A549 (cell line): ENCODE measurements around the gene PPM1H. TPM values are rescaled to one million over a fixed set of nuclear protein-coding genes. Genes with fewer than 3 reads are reported as not detected.

Experiments used
- ATAC-seq, 2 experiments: fragments of 200-7000 bp in 1 of 2; fragments of >200 bp in 1 of 2; cut with Nextera tagmentation in 1 of 2; cut with Tn5 transposase in 1 of 2; 3 replicates each; pipeline versions ENCODE4 v1.8.0 to v1.9.1; 2018 to 2020; ENCODE audit warnings: mild to moderate bottlenecking in 1 of 2, moderate library complexity in 1 of 2
- CTCF ChIA-PET: fragments of 300-600 bp; sonication (Branson Sonifier 250); formaldehyde crosslinking; extraction: SDS; loops from one replicate; lab custom pipeline; 2021; ENCODE audit warnings: antibody characterized with exemption, inconsistent platforms; lab: Yijun Ruan, JAX
- POLR2A ChIA-PET: fragments of 350-600 bp; formaldehyde crosslinking; extraction: SDS; loops from one replicate; lab custom pipeline; 2021; ENCODE audit warnings: antibody characterized with exemption, inconsistent platforms; lab: Yijun Ruan, JAX
- DNase-seq, 2 experiments: peaks; one replicate each; pipeline versions ENCODE4 v3.0.0 to v3.0.0-alpha.2; 2011 to 2016; ENCODE audit warnings: low read depth in 1 of 2, low spot score in 1 of 2
- FAIRE-seq: peaks from 2 replicates; lab custom pipeline; 2011; peaks lifted over from hg19 to GRCh38; lab: Jason Lieb, UNC
- H3K27ac ChIP-seq, 2 experiments: fragments of >200 bp; sonication (Bioruptor Twin); formaldehyde crosslinking; 3 replicates each; pipeline ENCODE4 v1.5.1; 2016 to 2017
- H3K4me1 ChIP-seq: fragments of >200 bp; sonication (Bioruptor Twin); formaldehyde crosslinking; 3 replicates; pipeline ENCODE4 v1.6.1; 2016
- H3K4me2 ChIP-seq: fragments of >200 bp; sonication (Bioruptor Twin); formaldehyde crosslinking; 3 replicates; pipeline ENCODE4 v1.6.1; 2016
- H3K4me3 ChIP-seq: fragments of >200 bp; sonication (Bioruptor Twin); formaldehyde crosslinking; 3 replicates; pipeline ENCODE4 v1.5.1; 2016
- H3K9me3 ChIP-seq: fragments of >200 bp; sonication (Bioruptor Twin); formaldehyde crosslinking; 3 replicates; pipeline ENCODE4 v1.6.1; 2016
- CHD2 ChIP-seq: fragments of 150-350 bp; IDR thresholded peaks from 2 replicates; pipeline ENCODE4 v1.6.1; 2014; ENCODE audit warnings: low read length; ENCODE audit not compliant: partially characterized antibody
- E2F6 ChIP-seq: IDR thresholded peaks from 2 replicates; pipeline ENCODE4 v1.6.1; 2012; ENCODE audit warnings: low read depth, borderline replicate concordance
- EHMT2 ChIP-seq: fragments of 200-600 bp; sonication (generic); IDR thresholded peaks from 2 replicates; pipeline ENCODE4 v1.6.1; 2016; ENCODE audit warnings: antibody characterized with exemption, low read depth, mild to moderate bottlenecking, moderate library complexity
- ELK1 ChIP-seq: fragments of 150-350 bp; IDR thresholded peaks from 2 replicates; pipeline ENCODE4 v1.6.1; 2014; ENCODE audit warnings: low read depth, mild to moderate bottlenecking, low read length
- ESRRA ChIP-seq: fragments of 150-350 bp; IDR thresholded peaks from 2 replicates; pipeline ENCODE4 v1.6.1; 2014; ENCODE audit warnings: mild to moderate bottlenecking, low read length, borderline replicate concordance
- FOSB ChIP-seq: fragments of 250-450 bp; sonication (Bioruptor Pico); IDR thresholded peaks from 2 replicates; pipeline ENCODE4 v1.5.0; 2020; ENCODE audit warnings: mild to moderate bottlenecking, moderate library complexity
- GATA3 ChIP-seq: IDR thresholded peaks from 2 replicates; pipeline ENCODE4 v1.6.1; 2012; ENCODE audit warnings: borderline replicate concordance
- HDAC2 ChIP-seq: fragments of 200-600 bp; sonication (generic); IDR thresholded peaks from 2 replicates; pipeline ENCODE4 v1.6.1; 2016
- HES2 ChIP-seq: fragments of >200 bp; sonication (Bioruptor Twin); formaldehyde crosslinking; IDR thresholded peaks from 2 replicates; pipeline ENCODE4 v1.6.1; 2016
- HOXA7 ChIP-seq: fragments of 250-450 bp; sonication (Bioruptor Pico); IDR thresholded peaks from 2 replicates; pipeline ENCODE4 v1.5.0; 2020; ENCODE audit warnings: mild to moderate bottlenecking, moderate library complexity
- HOXB5 ChIP-seq: fragments of 250-450 bp; sonication (Bioruptor Pico); IDR thresholded peaks from 2 replicates; pipeline ENCODE4 v1.5.0; 2020; ENCODE audit warnings: mild to moderate bottlenecking, moderate library complexity
- KDM5A ChIP-seq: fragments of 200-600 bp; sonication (generic); IDR thresholded peaks from 2 replicates; pipeline ENCODE4 v1.6.1; 2016; ENCODE audit warnings: antibody characterized with exemption, mild to moderate bottlenecking
- MAFK ChIP-seq: fragments of 450-650 bp; IDR thresholded peaks from 2 replicates; pipeline ENCODE4 v1.6.1; 2014; ENCODE audit not compliant: partially characterized antibody
- MAZ ChIP-seq: fragments of 150-350 bp; IDR thresholded peaks from 2 replicates; pipeline ENCODE4 v1.6.1; 2014; ENCODE audit warnings: antibody characterized with exemption, low read depth, low read length, borderline replicate concordance
- NFE2L2 ChIP-seq: fragments of 150-350 bp; conservative IDR thresholded peaks from 2 replicates; pipeline ENCODE4 v1.6.1; 2014; ENCODE audit warnings: low read length
- PBX3 ChIP-seq: IDR thresholded peaks from 2 replicates; pipeline ENCODE4 v1.6.1; 2012
- RARB ChIP-seq: fragments of 250-450 bp; sonication (Bioruptor Pico); IDR thresholded peaks from 2 replicates; pipeline ENCODE4 v1.8.0; 2021; ENCODE audit warnings: mild to moderate bottlenecking, moderate library complexity
- RCOR1 ChIP-seq: fragments of 150-350 bp; IDR thresholded peaks from 2 replicates; pipeline ENCODE4 v1.6.1; 2014; ENCODE audit warnings: antibody characterized with exemption, low read length, low read depth
- RFX5 ChIP-seq: fragments of 450-650 bp; IDR thresholded peaks from 2 replicates; pipeline ENCODE4 v1.7.1; 2014; ENCODE audit warnings: antibody characterized with exemption, mild to moderate bottlenecking, moderate library complexity
- RNF2 ChIP-seq: fragments of 200-600 bp; sonication (generic); IDR thresholded peaks from 2 replicates; pipeline ENCODE4 v1.6.1; 2016; ENCODE audit warnings: low read depth, mild to moderate bottlenecking, antibody characterized with exemption, moderate library complexity, borderline replicate concordance
- SMC3 ChIP-seq: fragments of >200 bp; sonication (Bioruptor Twin); formaldehyde crosslinking; IDR thresholded peaks from 3 replicates; pipeline ENCODE4 v1.6.1; 2018; ENCODE audit warnings: inconsistent platforms
- TFCP2L1 ChIP-seq: fragments of 250-450 bp; sonication (Bioruptor Pico); IDR thresholded peaks from 2 replicates; pipeline ENCODE4 v1.5.0; 2021; ENCODE audit warnings: mild to moderate bottlenecking
- TP53 ChIP-seq: fragments of 250-450 bp; sonication (Bioruptor Pico); IDR thresholded peaks from 2 replicates; pipeline ENCODE4 v1.5.0; 2021; ENCODE audit warnings: mild to moderate bottlenecking, moderate library complexity
- ZFP36 ChIP-seq: fragments of 450-650 bp; IDR thresholded peaks from 2 replicates; pipeline ENCODE4 v1.6.1; 2014; ENCODE audit warnings: borderline replicate concordance; ENCODE audit not compliant: partially characterized antibody
- ZNF302 ChIP-seq: fragments of 250-450 bp; sonication (Bioruptor Pico); IDR thresholded peaks from 2 replicates; pipeline ENCODE4 v1.9.0; 2021; ENCODE audit warnings: inconsistent platforms, mild to moderate bottlenecking, moderate library complexity
- WGBS: methylation state at CpG from one replicate; pipeline ENCODE4 v1.1.6; 2017; ENCODE audit errors: missing lambda C conversion rate; 5-methylcytosine and 5-hydroxymethylcytosine counted together
- polyA plus RNA-seq, 4 experiments: library from polyadenylated mRNA; depleted of rRNA in 3 of 4; stranded (reverse); fragments of >200 nt; fragmentation: RNase III in 1 of 4; extraction: RNeasy Plus Mini Kit Qiagen cat#74134 plus additional on column Dnase treatment in 1 of 4; gene quantifications; 2 replicates in 3 of 4; 3 replicates in 1 of 4; pipeline ENCODE4 v1.2.3, GENCODE V29; 2011 to 2017
- TF ChIP-seq, protein P1 (sequence below): fragments of >200 bp; sonication (Bioruptor Twin); formaldehyde crosslinking; IDR thresholded peaks from 3 replicates; pipeline ENCODE4 v1.5.1; 2016
- TF ChIP-seq, protein P2 (sequence below): fragments of 450-650 bp; IDR thresholded peaks from 2 replicates; pipeline ENCODE4 v1.6.1; 2014; ENCODE audit warnings: antibody characterized with exemption
- TF ChIP-seq, protein P3 (sequence below): fragments of 250-450 bp; sonication (Bioruptor Pico); IDR thresholded peaks from 2 replicates; pipeline ENCODE4 v1.5.0; 2020; ENCODE audit warnings: low read depth, mild to moderate bottlenecking, moderate library complexity

The PPM1H gene
- polyA plus RNA-seq, 2 of the 4 experiments (the other 2 are of a cell fraction) = 7.8 TPM

- DNase-seq = no peak
- ChIA-PET CTCF (interaction anchor here (1.1 kb wide), 1 partner anchor 150 kb away, joined by 3 read pairs; no protein-coding TSS in a partner anchor), POLR2A (no interaction called here)
- ATAC-seq = no peak
- no peak overlapping the region for H3K4me2 ChIP-seq
- no peaks in the 10 kb centered on the region for H3K9me3 ChIP-seq
- no peaks in the 10 kb centered on the region for H3K4me1 ChIP-seq
- H3K27ac ChIP-seq = no peak overlapping the region
- no peak for FAIRE-seq
- H3K4me3 ChIP-seq = no peak overlapping the region
- 53% methylated on average over 2 of the region's 2 CpGs for WGBS
- no peak for TF ChIP-seq HOXB5 (CRISPR knock-in tag)
- TF ChIP-seq HDAC2 = no peak
- TF ChIP-seq CHD2 = no peak
Measured at GRCh38 chr12:62963486-62964041, 28.6 kb upstream of the PPM1H start.

DNA sequence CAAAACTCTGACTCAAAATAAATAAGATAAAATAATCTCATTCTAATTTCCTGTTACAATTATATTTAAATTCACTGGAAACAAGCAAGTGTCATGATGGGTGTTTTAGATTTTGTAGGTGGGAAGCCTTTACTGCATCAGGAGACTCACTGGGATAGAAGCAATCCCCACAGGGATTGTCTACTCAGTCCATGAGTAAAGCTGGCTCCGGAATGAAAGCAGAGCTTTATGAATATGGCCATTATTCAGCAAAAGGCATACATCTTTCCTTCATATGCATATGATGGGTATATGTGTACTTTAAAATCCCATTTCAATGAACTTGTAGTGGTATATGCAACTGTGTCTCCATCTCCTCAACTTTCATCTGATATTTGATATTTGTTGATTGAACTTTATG is 25.4 kb upstream of the PPM1H start:
- H3K4me1 ChIP-seq = peaks cover 10% of the 10 kb centered on the region
- CTCF ChIA-PET = no interaction called here
- ATAC-seq (no peak), FAIRE-seq (no peak), DNase-seq (no peak)
- H3K9me3 ChIP-seq = no peaks in the 10 kb centered on the region
- no peak overlapping the region for H3K4me2 ChIP-seq
- H3K4me3 ChIP-seq = no peak overlapping the region
- WGBS = 80% methylated on average over 1 of the region's 1 CpG
- TF ChIP-seq TP53 (no peak), KDM5A (no peak), MAFK (no peak), ESRRA (no peak), RARB (no peak), ZFP36 (no peak), GATA3 (no peak), ELK1 (no peak), HOXA7 (CRISPR knock-in tag) (no peak), RCOR1 (no peak), HOXB5 (CRISPR knock-in tag) (no peak), FOSB (CRISPR knock-in tag) (no peak), HDAC2 (no peak), HES2 (no peak)
- TF ChIP-seq, all 56 proteins: peak for 0
- POLR2A ChIA-PET = no interaction called here
- no peak overlapping the region for H3K27ac ChIP-seq

DNA sequence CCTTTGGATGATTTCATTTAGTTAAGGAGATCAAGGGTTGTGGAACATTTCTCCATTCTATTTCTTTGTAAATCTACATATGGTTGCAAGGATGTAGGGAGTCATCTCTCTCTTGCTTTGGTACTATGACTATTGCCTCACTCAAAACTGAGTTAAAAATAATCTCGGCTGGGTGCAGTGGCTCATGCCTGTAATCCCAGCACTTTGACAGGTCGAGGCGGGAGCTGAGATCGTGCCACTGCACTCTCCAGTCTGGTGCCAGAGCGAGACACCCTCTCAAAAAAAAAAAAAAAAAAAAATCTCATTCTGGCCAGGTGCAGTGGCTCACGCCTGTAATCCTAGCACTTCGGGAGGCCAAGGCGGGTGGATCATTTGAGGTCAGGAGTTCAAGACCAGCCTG is 24.8 kb upstream of the PPM1H start:
- H3K4me3 ChIP-seq = no peak overlapping the region
- no peaks in the 10 kb centered on the region for H3K9me3 ChIP-seq
- POLR2A ChIA-PET = interaction anchor here (0.6 kb wide), 1 partner anchor 77 kb away, joined by 3 read pairs; no protein-coding TSS in a partner anchor
- no peak overlapping the region for H3K27ac ChIP-seq
- ATAC-seq (no peak), DNase-seq (no peak), FAIRE-seq (no peak)
- H3K4me2 ChIP-seq = no peak overlapping the region
- CTCF ChIA-PET = no interaction called here
- WGBS = 66% methylated on average over 8 of the region's 8 CpGs
- H3K4me1 ChIP-seq = peaks cover 10% of the 10 kb centered on the region
- TF ChIP-seq ZNF302 (CRISPR knock-in tag) = no peak
- TF ChIP-seq, protein P1, sequence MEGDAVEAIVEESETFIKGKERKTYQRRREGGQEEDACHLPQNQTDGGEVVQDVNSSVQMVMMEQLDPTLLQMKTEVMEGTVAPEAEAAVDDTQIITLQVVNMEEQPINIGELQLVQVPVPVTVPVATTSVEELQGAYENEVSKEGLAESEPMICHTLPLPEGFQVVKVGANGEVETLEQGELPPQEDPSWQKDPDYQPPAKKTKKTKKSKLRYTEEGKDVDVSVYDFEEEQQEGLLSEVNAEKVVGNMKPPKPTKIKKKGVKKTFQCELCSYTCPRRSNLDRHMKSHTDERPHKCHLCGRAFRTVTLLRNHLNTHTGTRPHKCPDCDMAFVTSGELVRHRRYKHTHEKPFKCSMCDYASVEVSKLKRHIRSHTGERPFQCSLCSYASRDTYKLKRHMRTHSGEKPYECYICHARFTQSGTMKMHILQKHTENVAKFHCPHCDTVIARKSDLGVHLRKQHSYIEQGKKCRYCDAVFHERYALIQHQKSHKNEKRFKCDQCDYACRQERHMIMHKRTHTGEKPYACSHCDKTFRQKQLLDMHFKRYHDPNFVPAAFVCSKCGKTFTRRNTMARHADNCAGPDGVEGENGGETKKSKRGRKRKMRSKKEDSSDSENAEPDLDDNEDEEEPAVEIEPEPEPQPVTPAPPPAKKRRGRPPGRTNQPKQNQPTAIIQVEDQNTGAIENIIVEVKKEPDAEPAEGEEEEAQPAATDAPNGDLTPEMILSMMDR = no peak
- TF ChIP-seq MAZ = no peak
- TF ChIP-seq PBX3 = no peak
- TF ChIP-seq, protein P2, sequence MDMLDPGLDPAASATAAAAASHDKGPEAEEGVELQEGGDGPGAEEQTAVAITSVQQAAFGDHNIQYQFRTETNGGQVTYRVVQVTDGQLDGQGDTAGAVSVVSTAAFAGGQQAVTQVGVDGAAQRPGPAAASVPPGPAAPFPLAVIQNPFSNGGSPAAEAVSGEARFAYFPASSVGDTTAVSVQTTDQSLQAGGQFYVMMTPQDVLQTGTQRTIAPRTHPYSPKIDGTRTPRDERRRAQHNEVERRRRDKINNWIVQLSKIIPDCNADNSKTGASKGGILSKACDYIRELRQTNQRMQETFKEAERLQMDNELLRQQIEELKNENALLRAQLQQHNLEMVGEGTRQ = no peak
- no peak for TF ChIP-seq EHMT2
- no peak for TF ChIP-seq MAFK
- no peak for TF ChIP-seq FOSB (CRISPR knock-in tag)
- TF ChIP-seq NFE2L2 = no peak
- no peak for TF ChIP-seq RNF2
- TF ChIP-seq SMC3 = no peak
- TF ChIP-seq, protein P3, sequence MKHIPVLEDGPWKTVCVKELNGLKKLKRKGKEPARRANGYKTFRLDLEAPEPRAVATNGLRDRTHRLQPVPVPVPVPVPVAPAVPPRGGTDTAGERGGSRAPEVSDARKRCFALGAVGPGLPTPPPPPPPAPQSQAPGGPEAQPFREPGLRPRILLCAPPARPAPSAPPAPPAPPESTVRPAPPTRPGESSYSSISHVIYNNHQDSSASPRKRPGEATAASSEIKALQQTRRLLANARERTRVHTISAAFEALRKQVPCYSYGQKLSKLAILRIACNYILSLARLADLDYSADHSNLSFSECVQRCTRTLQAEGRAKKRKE (CRISPR knock-in tag) = no peak
- TF ChIP-seq RCOR1 = no peak
- no peak for TF ChIP-seq TP53
- no peak for TF ChIP-seq TFCP2L1
- no peak for TF ChIP-seq E2F6
- TF ChIP-seq RFX5 = no peak
